IMR-90 (cell line): Measurements from ENCODE around the gene STRN. TPM values are rescaled to one million over a fixed set of nuclear protein-coding genes. Genes with fewer than 3 reads are reported as not detected.

ENCODE experiments used
- ATAC-seq: fragments of 200-7000 bp; cut with Tn5 transposase; 2 replicates; pipeline ENCODE4 v1.9.1; 2020; ENCODE audit warnings: low read depth, mild to moderate bottlenecking, moderate library complexity
- BruUV-seq: library from RNA; stranded (reverse); fragments of 400-500 nt; replicated peaks from 2 replicates; lab custom pipeline; 2021; lab: Mats Ljungman, UMichigan
- CTCF ChIA-PET: fragments of 300-600 bp; formaldehyde crosslinking; extraction: SDS; loops from one replicate; lab custom pipeline; 2021; ENCODE audit warnings: antibody characterized with exemption; lab: Yijun Ruan, JAX
- POLR2A ChIA-PET: fragments of 300-600 bp; sonication (Branson Sonifier 250); formaldehyde crosslinking; loops from one replicate; lab custom pipeline; 2022; ENCODE audit warnings: antibody characterized with exemption; ENCODE audit not compliant: unreplicated experiment; lab: Charles Lee
- DNase-seq: peaks from one replicate; pipeline ENCODE4 v3.0.0; 2013
- H2AFZ ChIP-seq: replicated peaks from 2 replicates; pipeline ENCODE3; 2013; ENCODE audit warnings: low read length, mild to moderate bottlenecking; ENCODE audit not compliant: poor library complexity
- H2AK5ac ChIP-seq: 2 replicates; pipeline ENCODE4 v1.6.1; 2013; ENCODE audit warnings: low read depth, low read length, inconsistent platforms
- H2AK9ac ChIP-seq: replicated peaks from 2 replicates; pipeline ENCODE3; 2013; ENCODE audit warnings: mild to moderate bottlenecking, low read depth, low read length, moderate library complexity; ENCODE audit not compliant: poor library complexity
- H2BK120ac ChIP-seq: 2 replicates; pipeline ENCODE4 v1.6.1; 2013; ENCODE audit warnings: low read depth, low read length, inconsistent platforms
- H2BK15ac ChIP-seq: 3 replicates; pipeline ENCODE4 v1.6.1; 2013; ENCODE audit warnings: low read depth, low read length, inconsistent platforms
- H2BK20ac ChIP-seq: 2 replicates; pipeline ENCODE4 v1.6.1; 2013; ENCODE audit warnings: low read depth, mild to moderate bottlenecking, inconsistent platforms, low read length, moderate library complexity
- H2BK5ac ChIP-seq: 2 replicates; pipeline ENCODE4 v1.6.1; 2013; ENCODE audit warnings: mild to moderate bottlenecking, low read depth, low read length, inconsistent platforms; ENCODE audit not compliant: poor library complexity, severe bottlenecking
- H3K14ac ChIP-seq: replicated peaks from 2 replicates; pipeline ENCODE4 v1.6.1; 2013; ENCODE audit warnings: low read depth, low read length, inconsistent platforms
- H3K18ac ChIP-seq: 2 replicates; pipeline ENCODE4 v1.6.1; 2013; ENCODE audit warnings: low read depth, low read length, control low read depth
- H3K23ac ChIP-seq: 2 replicates; pipeline ENCODE4 v1.6.1; 2013; ENCODE audit warnings: low read depth, low read length, inconsistent platforms
- H3K27ac ChIP-seq: 2 replicates; pipeline ENCODE4 v1.5.1; 2013; ENCODE audit warnings: mild to moderate bottlenecking, control low read depth, low read length; ENCODE audit not compliant: insufficient read depth
- H3K27me3 ChIP-seq: 2 replicates; pipeline ENCODE4 v1.6.1; 2013; ENCODE audit warnings: low read length; ENCODE audit not compliant: control insufficient read depth, insufficient read depth
- H3K36me3 ChIP-seq: 2 replicates; pipeline ENCODE4 v1.6.1; 2013; ENCODE audit warnings: low read length, mixed read lengths; ENCODE audit not compliant: control insufficient read depth, insufficient read depth
- H3K4ac ChIP-seq: 2 replicates; pipeline ENCODE4 v1.6.1; 2013; ENCODE audit warnings: low read depth, low read length, inconsistent platforms
- H3K4me1 ChIP-seq: 2 replicates; pipeline ENCODE4 v1.6.1; 2013; ENCODE audit warnings: low read length, mixed read lengths; ENCODE audit not compliant: control insufficient read depth, insufficient read depth
- H3K4me2 ChIP-seq: 2 replicates; pipeline ENCODE4 v1.6.1; 2013; ENCODE audit warnings: low read depth, mild to moderate bottlenecking, control low read depth, low read length, moderate library complexity
- H3K4me3 ChIP-seq: 2 replicates; pipeline ENCODE4 v1.5.1; 2013; ENCODE audit warnings: low read depth, mild to moderate bottlenecking, control low read depth, low read length, moderate library complexity; ENCODE audit not compliant: insufficient read depth
- H3K56ac ChIP-seq: 2 replicates; pipeline ENCODE4 v1.6.1; 2013; ENCODE audit warnings: low read length, inconsistent platforms; ENCODE audit not compliant: insufficient read depth; ENCODE audit errors: extremely low read depth
- H3K79me1 ChIP-seq, 2 experiments: 2 replicates each; pipeline ENCODE4 v1.6.1; 2013; ENCODE audit warnings: low read length in 2 of 2, inconsistent platforms in 1 of 2, low read depth in 1 of 2
- H3K9ac ChIP-seq: 2 replicates; pipeline ENCODE4 v1.6.1; 2013; ENCODE audit warnings: low read depth, low read length, control low read depth
- H3K9me1 ChIP-seq: 2 replicates; pipeline ENCODE4 v1.6.1; 2013; ENCODE audit warnings: low read length, inconsistent platforms; ENCODE audit not compliant: insufficient read depth
- H3K9me3 ChIP-seq: 2 replicates; pipeline ENCODE4 v1.6.1; 2013; ENCODE audit warnings: low read length; ENCODE audit not compliant: control insufficient read depth, insufficient read depth
- H4K20me1 ChIP-seq: 2 replicates; pipeline ENCODE4 v1.6.1; 2013; ENCODE audit warnings: low read length, inconsistent platforms; ENCODE audit not compliant: insufficient read depth
- H4K5ac ChIP-seq: 2 replicates; pipeline ENCODE4 v1.6.1; 2013; ENCODE audit warnings: mild to moderate bottlenecking, low read depth, low read length, control low read depth
- H4K8ac ChIP-seq, 2 experiments: 2 replicates each; pipeline ENCODE4 v1.6.1; 2013; ENCODE audit warnings: low read depth in 2 of 2, low read length in 2 of 2, control low read depth in 1 of 2, inconsistent platforms in 1 of 2
- H4K91ac ChIP-seq: 2 replicates; pipeline ENCODE4 v1.6.1; 2013; ENCODE audit warnings: low read depth, low read length, inconsistent platforms; ENCODE audit not compliant: insufficient read depth
- BHLHE40 ChIP-seq: fragments of 150-350 bp; IDR thresholded peaks from 2 replicates; pipeline ENCODE4 v1.6.1; 2016; ENCODE audit warnings: mild to moderate bottlenecking, low read depth, low read length
- CEBPB ChIP-seq: IDR thresholded peaks from 2 replicates; pipeline ENCODE4 v1.6.1; 2012; ENCODE audit warnings: low read depth, low read length, improper control_type of control experiment
- CHD1 ChIP-seq: IDR thresholded peaks from 2 replicates; pipeline ENCODE4 v1.6.1; 2012; ENCODE audit warnings: low read depth, low read length, improper control_type of control experiment
- CTCF ChIP-seq: conservative IDR thresholded peaks from 2 replicates; pipeline ENCODE4 v1.5.1; 2012; ENCODE audit warnings: mild to moderate bottlenecking, low read depth, low read length, improper control_type of control experiment
- ELK1 ChIP-seq: fragments of 150-350 bp; IDR thresholded peaks from 2 replicates; pipeline ENCODE4 v1.6.1; 2016; ENCODE audit warnings: low read depth, mild to moderate bottlenecking, low read length, moderate library complexity, borderline replicate concordance
- FOS ChIP-seq: fragments of 150-350 bp; IDR thresholded peaks from 2 replicates; pipeline ENCODE4 v1.6.1; 2016; ENCODE audit warnings: low read depth, low read length
- MAFK ChIP-seq: IDR thresholded peaks from 2 replicates; pipeline ENCODE4 v1.6.1; 2012; ENCODE audit warnings: low read depth, low read length, improper control_type of control experiment
- MAZ ChIP-seq: IDR thresholded peaks from 2 replicates; pipeline ENCODE4 v1.6.1; 2012; ENCODE audit warnings: low read depth, mild to moderate bottlenecking, low read length, improper control_type of control experiment, moderate library complexity, borderline replicate concordance
- MXI1 ChIP-seq: IDR thresholded peaks from 2 replicates; pipeline ENCODE4 v1.6.1; 2012; ENCODE audit warnings: low read depth, mild to moderate bottlenecking, low read length, moderate library complexity, borderline replicate concordance
- NFE2L2 ChIP-seq: fragments of 150-350 bp; IDR thresholded peaks from 2 replicates; pipeline ENCODE4 v1.6.1; 2016; ENCODE audit warnings: low read depth, mild to moderate bottlenecking, low read length
- POLR2A ChIP-seq: IDR thresholded peaks from 2 replicates; pipeline ENCODE4 v1.6.1; 2012; ENCODE audit warnings: mild to moderate bottlenecking, low read depth, low read length
- RAD21 ChIP-seq: IDR thresholded peaks from 2 replicates; pipeline ENCODE4 v1.6.1; 2012; ENCODE audit warnings: low read length, improper control_type of control experiment
- RCOR1 ChIP-seq: IDR thresholded peaks from 2 replicates; pipeline ENCODE4 v1.6.1; 2012; ENCODE audit warnings: mild to moderate bottlenecking, low read length, improper control_type of control experiment; ENCODE audit not compliant: insufficient replicate concordance
- RFX5 ChIP-seq: IDR thresholded peaks from 2 replicates; pipeline ENCODE4 v1.8.0; 2012; ENCODE audit warnings: low read depth, mild to moderate bottlenecking, low read length, moderate library complexity
- SMC3 ChIP-seq: fragments of 150-350 bp; IDR thresholded peaks from 2 replicates; pipeline ENCODE4 v1.6.1; 2016; ENCODE audit warnings: low read depth, mild to moderate bottlenecking, antibody characterized with exemption, low read length, moderate library complexity
- WGBS, 2 experiments: methylation state at CpG; one replicate each; pipeline versions ENCODE4 v1.1.5 to v1.1.7; 2013; ENCODE audit warnings: missing lambda C conversion rate in 2 of 2; ENCODE audit not compliant: insufficient read length in 1 of 2; ENCODE audit errors: extremely low coverage in 2 of 2; 5-methylcytosine and 5-hydroxymethylcytosine counted together
- dilution Hi-C: fragments of 300-500 bp; cut with HindIII; formaldehyde crosslinking; loops from one replicate; pipeline ENCODE4 v1.14.3; 2018; ENCODE audit warnings: low sequenced_read_pairs; ENCODE audit not compliant: unreplicated experiment
- in situ Hi-C: fragments of 300-500 bp; cut with MboI; formaldehyde crosslinking; loops from 3 replicates; pipeline ENCODE4 v1.14.3; 2019; ENCODE audit warnings: low sequenced_read_pairs, inconsistent platforms, mixed read lengths
- intact Hi-C: fragments of 100-400 bp; cut with micrococcal nuclease; formaldehyde crosslinking; loops from 2 replicates; pipeline ENCODE4 v1.10.0; 2022
- polyA plus RNA-seq, 3 experiments: library from polyadenylated mRNA; depleted of rRNA; stranded (reverse); fragments of >200 nt; gene quantifications; 2 replicates each; pipeline ENCODE4 v1.2.3, GENCODE V29; 2012; ENCODE audit warnings: low replicate concordance in 1 of 3
- total RNA-seq: library from RNA; depleted of rRNA; stranded (reverse); fragments of >200 nt; gene quantifications from 2 replicates; pipeline ENCODE4 v1.2.3, GENCODE V29; 2012
- TF ChIP-seq, protein P1 (sequence below): fragments of 150-350 bp; IDR thresholded peaks from 2 replicates; pipeline ENCODE4 v1.6.1; 2017; ENCODE audit warnings: mild to moderate bottlenecking, antibody characterized with exemption, low read length, low read depth

The STRN gene
- total and polyA plus RNA-seq, 2 of the 4 experiments (the other 2 are of a cell fraction), result 5.1 to 23.3 TPM

DNA sequence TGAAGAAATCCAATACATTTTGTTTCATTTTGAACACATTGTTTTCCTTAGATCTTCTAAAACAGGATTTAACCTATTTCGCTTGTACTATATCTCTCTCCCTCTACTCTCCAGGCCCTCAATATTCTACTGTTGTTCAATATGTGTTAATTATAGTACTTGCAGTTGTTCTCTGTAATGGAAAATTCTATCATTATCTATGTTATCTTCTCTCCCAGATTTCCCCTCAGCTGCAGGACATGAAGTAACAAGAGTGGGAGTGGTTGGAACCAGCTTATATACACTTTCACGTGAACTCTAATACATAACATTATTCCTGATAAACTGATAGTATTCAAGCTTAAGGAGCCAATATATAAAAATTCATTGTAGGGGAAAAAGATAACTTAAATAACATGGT lies 7.0 kb upstream of the STRN start:
- no peak for ATAC-seq
- H3K9me1 ChIP-seq, result no peaks in the 10 kb centered on the region
- no peak overlapping the region for H3K4ac ChIP-seq
- TF ChIP-seq BHLHE40 (no peak), MXI1 (no peak), MAZ (no peak), NFE2L2 (no peak), RCOR1 (no peak), CTCF (no peak), SMC3 (no peak), MAFK (no peak), FOS (no peak), CHD1 (no peak), RFX5 (no peak), ELK1 (no peak), CEBPB (no peak), POLR2A (no peak), RAD21 (no peak)
- TF ChIP-seq, protein P1, sequence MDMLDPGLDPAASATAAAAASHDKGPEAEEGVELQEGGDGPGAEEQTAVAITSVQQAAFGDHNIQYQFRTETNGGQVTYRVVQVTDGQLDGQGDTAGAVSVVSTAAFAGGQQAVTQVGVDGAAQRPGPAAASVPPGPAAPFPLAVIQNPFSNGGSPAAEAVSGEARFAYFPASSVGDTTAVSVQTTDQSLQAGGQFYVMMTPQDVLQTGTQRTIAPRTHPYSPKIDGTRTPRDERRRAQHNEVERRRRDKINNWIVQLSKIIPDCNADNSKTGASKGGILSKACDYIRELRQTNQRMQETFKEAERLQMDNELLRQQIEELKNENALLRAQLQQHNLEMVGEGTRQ, result no peak
- no peak overlapping the region for H3K18ac ChIP-seq
- no peak overlapping the region for H3K56ac ChIP-seq
- no peaks in the 10 kb centered on the region for H3K79me1 ChIP-seq
- H3K9ac ChIP-seq, result no peak overlapping the region
- H2AK5ac ChIP-seq, result no peak overlapping the region
- no peak overlapping the region for H2BK20ac ChIP-seq
- H3K4me3 ChIP-seq, result no peak overlapping the region
- no peaks in the 10 kb centered on the region for H3K9me3 ChIP-seq
- H2BK5ac ChIP-seq, result no peak overlapping the region
- no peak overlapping the region for H2BK120ac ChIP-seq
- dilution Hi-C loops (no loop called here), intact Hi-C loops (no loop called here), in situ Hi-C loops (no loop called here)
- DNase-seq, result no peak
- H4K8ac ChIP-seq, result no peak overlapping the region
- no peak overlapping the region for H2AK9ac ChIP-seq
- no peak overlapping the region for H3K23ac ChIP-seq
- ChIA-PET POLR2A (no interaction called here), CTCF (no interaction called here)
- H3K14ac ChIP-seq, result no peak overlapping the region
- no peaks in the 10 kb centered on the region for H3K4me1 ChIP-seq
- no peak overlapping the region for H4K91ac ChIP-seq
- no TSS peak for BruUV-seq
- no peaks in the 10 kb centered on the region for H3K27me3 ChIP-seq
- no peak overlapping the region for H3K4me2 ChIP-seq
- no peak overlapping the region for H4K5ac ChIP-seq
- no peaks in the 10 kb centered on the region for H3K36me3 ChIP-seq
- no peak overlapping the region for H2AFZ ChIP-seq
- H3K27ac ChIP-seq, result no peak overlapping the region
- WGBS, 2 experiments, result no CpG with 5 or more reads among the region's 2 CpGs
- H2BK15ac ChIP-seq, result no peak overlapping the region
- no peaks in the 10 kb centered on the region for H4K20me1 ChIP-seq
